Stomach (tissue), 9 donors: ENCODE data around the gene CORO1C. TPM values are rescaled to one million over a fixed set of nuclear protein-coding genes. Genes with fewer than 3 reads are reported as not detected.

ENCODE experiments used
- DNase-seq, 2 donors: peaks; one replicate each; pipeline versions ENCODE4 v3.0.0 to v3.0.0-alpha.2; 2013 to 2019
- H3K27ac ChIP-seq, 5 donors: fragments of 200-600 bp in 4 of 5; sonication (generic) in 4 of 5; one replicate each; pipeline ENCODE4 v1.5.1; 2013 to 2019; ENCODE audit warnings: mild to moderate bottlenecking in 1 of 5, moderate library complexity in 1 of 5
- H3K27me3 ChIP-seq, 3 donors: fragments of 200-600 bp; sonication (generic); one replicate each; pipeline ENCODE4 v1.5.1; 2017 to 2019; ENCODE audit warnings: mixed run types in 1 of 3
- H3K36me3 ChIP-seq, 4 donors: fragments of 200-600 bp; sonication (generic); 1 replicate in 3 of 4; 2 replicates in 1 of 4; pipeline ENCODE4 v1.5.1; 2016 to 2019
- H3K4me1 ChIP-seq, 4 donors: fragments of 200-600 bp; sonication (generic); one replicate each; pipeline ENCODE4 v1.5.1; 2016 to 2019
- H3K4me3 ChIP-seq, 4 donors: fragments of 200-600 bp; sonication (generic) in 3 of 4; one replicate each; pipeline ENCODE4 v1.5.1; 2016 to 2019; ENCODE audit warnings: mild to moderate bottlenecking in 1 of 4
- H3K9me3 ChIP-seq, 4 donors: fragments of 200-600 bp; sonication (generic); one replicate each; pipeline ENCODE4 v1.5.1; 2016 to 2019
- EP300 ChIP-seq: sonication (generic); formaldehyde crosslinking; IDR thresholded peaks from one replicate; pipeline ENCODE4 v1.6.1; 2017; ENCODE audit warnings: antibody characterized with exemption
- POLR2A ChIP-seq, 4 donors: fragments of 450-650 bp; IDR thresholded peaks; one replicate each; pipeline ENCODE4 v1.6.1; 2016; ENCODE audit warnings: antibody characterized with exemption in 4 of 4, control low read depth in 2 of 4, mild to moderate bottlenecking in 1 of 4, moderate library complexity in 1 of 4
- POLR2AphosphoS5 ChIP-seq, 3 donors: sonication (generic); formaldehyde crosslinking; IDR thresholded peaks; one replicate each; pipeline ENCODE4 v1.6.1; 2016; ENCODE audit warnings: antibody characterized with exemption in 3 of 3
- WGBS, 5 donors: extraction: QIAGEN DNeasy Blood & Tissue Kit in 3 of 5; methylation state at CpG; one replicate each; pipeline versions ENCODE4 v1.1.5 to v1.1.7; 2013 to 2018; 5-methylcytosine and 5-hydroxymethylcytosine counted together
- intact Hi-C: fragments of 100-400 bp; cut with DNase I; formaldehyde crosslinking; loops from one replicate; pipeline ENCODE4 v1.15.1; 2023; ENCODE audit warnings: low total_unique reads
- polyA plus RNA-seq, 3 donors: library from polyadenylated mRNA; stranded (reverse); fragments of 200-250 nt; gene quantifications; one replicate each; pipeline ENCODE4 v1.2.3, GENCODE V29; 2013
- total RNA-seq, 5 donors: library from RNA; depleted of rRNA; stranded (reverse); fragments of >200 nt; gene quantifications; one replicate each; pipeline versions ENCODE4 v1.1.0 to v1.2.3, GENCODE V29; 2014 to 2016
- TF ChIP-seq, protein P1 (sequence below), 7 experiments: fragments of 450-650 bp in 4 of 7; fragments of 200-600 bp in 3 of 7; sonication (generic) in 3 of 7; IDR thresholded peaks; one replicate each; pipeline ENCODE4 v1.5.1; 2016 to 2019; ENCODE audit warnings: antibody characterized with exemption in 7 of 7, control low read depth in 2 of 7, mild to moderate bottlenecking in 1 of 7
- donor health status: healthy with polysubstance abuse.
- donor health status: Bipolar disorder and iron deficiency.
- donor health status: healthy.

CORO1C gene
- total and polyA plus RNA-seq, 8 donors: 27.4 to 392 (median 143) TPM

DNA sequence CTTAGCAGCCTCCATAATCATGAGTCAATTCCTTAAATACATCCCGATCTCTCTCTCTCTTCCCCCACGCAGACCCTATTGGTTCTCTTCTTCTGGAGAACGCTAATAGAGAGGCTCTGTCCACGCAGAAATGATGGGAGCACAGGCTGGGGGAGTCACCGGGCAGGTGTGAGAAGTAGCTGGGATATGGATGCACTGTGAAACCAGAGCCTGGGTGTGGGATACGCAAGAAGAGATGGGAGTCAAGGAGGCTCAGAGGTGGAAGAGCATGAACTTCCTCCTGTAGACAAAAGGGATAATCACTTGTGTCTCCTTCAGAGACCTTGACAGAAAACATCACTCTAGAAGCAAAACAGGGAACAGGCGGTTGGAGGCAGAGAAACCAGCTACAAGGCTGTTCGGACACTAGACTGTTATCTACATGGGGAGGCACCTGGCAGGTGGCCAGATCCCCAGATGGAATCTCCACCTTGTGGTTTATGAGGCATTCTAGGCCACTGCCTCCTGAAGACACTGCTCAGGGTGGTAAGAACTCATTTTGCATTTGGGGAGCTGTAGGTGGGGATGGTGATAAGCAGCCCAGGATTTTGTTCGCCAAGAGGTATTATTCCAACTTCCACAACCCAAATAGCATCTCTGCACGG is 90.4 kb downstream of the CORO1C start:
- Histone ChIP-seq H3K27me3 (peaks cover 0 to 8% (median 7%) of the 10 kb centered on the region in 3 donors), H3K4me1 (peaks cover 4 to 68% (median 35%) of the 10 kb centered on the region in 4 donors), H3K4me3 (no peak overlapping the region), H3K27ac (peak overlapping the region in 2 of 5 donors; percentile 21 to 29), H3K9me3 (no peaks in the 10 kb centered on the region), H3K36me3 (peaks cover 0 to 13% (median 9%) of the 10 kb centered on the region in 4 donors)
- intact Hi-C loops: no loop called here
- DNase-seq: peak in 1 of 2 donors; percentile 51
- no peak for TF ChIP-seq POLR2A (IDR thresholded peaks at IDR 0.05)
- TF ChIP-seq, protein P1, sequence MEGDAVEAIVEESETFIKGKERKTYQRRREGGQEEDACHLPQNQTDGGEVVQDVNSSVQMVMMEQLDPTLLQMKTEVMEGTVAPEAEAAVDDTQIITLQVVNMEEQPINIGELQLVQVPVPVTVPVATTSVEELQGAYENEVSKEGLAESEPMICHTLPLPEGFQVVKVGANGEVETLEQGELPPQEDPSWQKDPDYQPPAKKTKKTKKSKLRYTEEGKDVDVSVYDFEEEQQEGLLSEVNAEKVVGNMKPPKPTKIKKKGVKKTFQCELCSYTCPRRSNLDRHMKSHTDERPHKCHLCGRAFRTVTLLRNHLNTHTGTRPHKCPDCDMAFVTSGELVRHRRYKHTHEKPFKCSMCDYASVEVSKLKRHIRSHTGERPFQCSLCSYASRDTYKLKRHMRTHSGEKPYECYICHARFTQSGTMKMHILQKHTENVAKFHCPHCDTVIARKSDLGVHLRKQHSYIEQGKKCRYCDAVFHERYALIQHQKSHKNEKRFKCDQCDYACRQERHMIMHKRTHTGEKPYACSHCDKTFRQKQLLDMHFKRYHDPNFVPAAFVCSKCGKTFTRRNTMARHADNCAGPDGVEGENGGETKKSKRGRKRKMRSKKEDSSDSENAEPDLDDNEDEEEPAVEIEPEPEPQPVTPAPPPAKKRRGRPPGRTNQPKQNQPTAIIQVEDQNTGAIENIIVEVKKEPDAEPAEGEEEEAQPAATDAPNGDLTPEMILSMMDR (IDR thresholded peaks at IDR 0.05): no peak
- no peak for TF ChIP-seq EP300
- no peak for TF ChIP-seq POLR2AphosphoS5 (IDR thresholded peaks at IDR 0.05)
- WGBS, 5 donors: 70 to 81% (median 77%) methylated on average over 10 of the region's 10 CpGs

DNA sequence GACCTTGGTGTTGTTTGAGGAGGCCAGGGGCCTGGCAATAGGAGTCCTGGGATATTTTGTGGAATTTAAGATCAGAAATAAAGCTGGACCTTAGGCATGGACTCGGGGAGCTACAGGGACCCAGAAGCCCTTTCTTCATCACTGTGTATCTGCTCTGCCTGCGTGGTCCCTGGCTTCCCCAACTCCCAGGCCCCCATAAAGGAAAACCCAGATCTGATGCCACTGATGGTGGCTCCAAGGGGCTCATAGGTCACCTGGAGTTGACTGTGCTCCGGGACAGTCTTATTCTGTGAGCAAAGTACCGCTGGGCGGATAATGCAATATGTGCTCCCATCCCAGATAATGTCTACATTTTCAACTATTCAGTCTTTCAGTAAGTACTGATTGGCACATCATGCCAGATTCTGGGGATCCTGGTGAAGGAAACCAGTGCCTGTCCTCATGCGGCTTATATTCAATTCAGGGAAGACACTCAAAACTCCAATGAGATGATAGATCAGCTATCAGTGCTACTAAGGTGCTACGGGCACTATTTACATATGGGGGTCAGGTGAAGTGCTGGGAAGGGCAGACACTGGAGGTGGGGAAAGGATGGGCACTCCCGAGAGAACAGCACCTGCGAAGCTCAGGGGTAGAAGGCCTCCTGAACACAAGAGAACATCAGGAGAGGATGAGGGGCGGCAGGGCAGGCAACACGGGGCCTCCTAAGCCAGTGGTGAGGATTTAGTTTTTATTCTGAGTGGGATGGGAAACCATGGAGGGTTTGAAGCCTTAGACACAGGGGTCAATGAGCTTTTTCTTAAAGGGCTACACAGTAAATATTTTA is 92.1 kb downstream of the CORO1C start:
- 83 to 91% (median 85%) methylated on average over 11 of the region's 11 CpGs for WGBS, 5 donors
- H3K27me3 ChIP-seq: peaks cover 0 to 14% (median 7%) of the 10 kb centered on the region in 3 donors
- DNase-seq: no peak
- TF ChIP-seq POLR2A (IDR thresholded peaks at IDR 0.05): no peak
- TF ChIP-seq, protein P1 (IDR thresholded peaks at IDR 0.05): no peak
- no peak for TF ChIP-seq EP300
- no peak for TF ChIP-seq POLR2AphosphoS5 (IDR thresholded peaks at IDR 0.05)
- no peak overlapping the region for H3K4me3 ChIP-seq
- intact Hi-C loops: no loop called here
- no peaks in the 10 kb centered on the region for H3K36me3 ChIP-seq
- H3K27ac ChIP-seq: peak overlapping the region in 3 of 5 donors; percentile 32 to 57 (median 40)
- peaks cover 3 to 67% (median 45%) of the 10 kb centered on the region in 4 donors for H3K4me1 ChIP-seq
- no peaks in the 10 kb centered on the region for H3K9me3 ChIP-seq

DNA sequence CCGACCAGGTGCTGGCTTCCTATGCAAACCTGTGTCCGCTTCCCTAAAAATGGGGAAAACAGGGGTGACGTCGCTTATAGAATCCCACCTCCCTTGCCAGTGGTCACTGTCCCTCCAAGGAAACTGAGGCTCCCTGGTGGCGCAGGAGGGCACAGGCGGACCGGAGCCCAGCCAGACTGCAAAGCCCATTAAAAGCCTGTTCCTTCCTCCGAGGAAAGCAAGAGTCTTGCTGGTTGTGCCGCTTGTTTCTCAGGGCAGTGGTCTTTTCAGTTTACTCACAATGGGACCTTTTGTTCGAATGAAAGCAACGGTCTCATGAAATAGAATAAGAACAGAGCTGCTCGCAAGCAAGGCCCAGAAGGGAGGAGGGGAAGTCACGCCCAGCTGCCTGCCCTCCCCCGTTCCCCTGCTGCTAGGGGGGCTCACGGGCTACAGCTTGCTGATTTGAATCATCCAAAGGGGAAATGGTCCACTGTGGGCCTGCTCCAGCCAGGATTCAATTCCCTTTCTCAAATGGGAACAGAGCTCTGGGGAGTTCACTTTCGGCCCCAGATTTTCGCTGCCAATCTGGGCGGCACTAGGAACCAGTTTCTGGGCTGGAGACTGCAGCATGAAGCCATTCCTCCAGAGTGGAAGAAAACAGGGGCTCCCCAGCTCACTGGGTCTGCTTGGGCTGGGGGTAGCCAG is 93.0 kb downstream of the CORO1C start:
- Histone ChIP-seq H3K36me3 (no peaks in the 10 kb centered on the region), H3K27me3 (peaks cover 0 to 23% (median 7%) of the 10 kb centered on the region in 3 donors), H3K4me1 (peaks cover 0 to 62% (median 42%) of the 10 kb centered on the region in 4 donors), H3K27ac (peak overlapping the region in 3 of 5 donors; percentile 32 to 57 (median 40)), H3K4me3 (peak overlapping the region in 2 of 4 donors; percentile 5 to 9), H3K9me3 (no peaks in the 10 kb centered on the region)
- intact Hi-C loops: no loop called here
- 26 to 36% (median 31%) methylated on average over 16 to 18 of the region's 18 CpGs for WGBS, 5 donors
- DNase-seq: peak; percentile 22 to 79
- no peak for TF ChIP-seq POLR2A (IDR thresholded peaks at IDR 0.05)
- TF ChIP-seq POLR2AphosphoS5 (IDR thresholded peaks at IDR 0.05): no peak
- no peak for TF ChIP-seq EP300
- TF ChIP-seq, protein P1 (IDR thresholded peaks at IDR 0.05): no peak
